Activated effector memory CD4-positive, alpha-beta T cell treated with Interleukin-2 at 50 U/mL for 16 hours (primary cell): ENCODE measurements around the gene PCDHGA6.
"Not testable (repeated sequence)": the region's sequence is repeated elsewhere in the genome, so short reads cannot be mapped to it uniquely, and the experiment has no call there.

Experiments used
- DNase-seq: peaks from one replicate; pipeline ENCODE4 v3.0.0-alpha.2; 2020

The PCDHGA6 gene

DNA sequence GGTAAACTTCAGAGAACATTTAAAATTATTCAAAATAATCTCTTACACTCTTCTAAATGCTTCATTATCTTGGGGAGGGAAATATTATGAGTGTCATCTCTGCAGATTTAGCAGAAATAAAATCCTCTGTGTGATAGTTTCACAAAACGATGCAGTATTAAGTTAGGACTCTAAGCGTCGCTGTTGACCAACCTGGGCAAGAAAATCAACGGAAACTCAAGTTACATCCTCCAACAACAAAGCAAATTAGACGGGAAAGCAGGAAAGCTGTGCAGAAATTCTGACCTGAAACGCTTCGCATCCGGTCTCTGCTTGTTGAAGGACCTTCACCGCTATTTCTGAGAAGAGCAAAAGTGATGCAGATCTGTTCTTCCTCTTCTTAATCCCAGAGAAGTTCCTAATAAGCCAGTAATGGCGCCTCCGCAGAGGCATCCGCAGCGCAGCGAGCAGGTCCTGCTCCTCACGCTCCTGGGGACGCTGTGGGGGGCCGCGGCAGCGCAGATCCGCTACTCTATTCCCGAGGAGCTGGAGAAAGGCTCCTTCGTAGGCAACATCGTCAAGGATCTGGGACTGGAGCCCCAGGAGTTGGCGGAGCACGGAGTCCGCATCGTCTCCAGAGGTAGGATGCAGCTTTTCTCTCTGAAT, at the start of gene PCDHGA6:
Gene PCDHGA6, plus strand, starts transcription at position 219 of the 645 bp plus-strand sequence. Its CDS starts 193 bp downstream, at position 412.
- DNase-seq = no peak

DNA sequence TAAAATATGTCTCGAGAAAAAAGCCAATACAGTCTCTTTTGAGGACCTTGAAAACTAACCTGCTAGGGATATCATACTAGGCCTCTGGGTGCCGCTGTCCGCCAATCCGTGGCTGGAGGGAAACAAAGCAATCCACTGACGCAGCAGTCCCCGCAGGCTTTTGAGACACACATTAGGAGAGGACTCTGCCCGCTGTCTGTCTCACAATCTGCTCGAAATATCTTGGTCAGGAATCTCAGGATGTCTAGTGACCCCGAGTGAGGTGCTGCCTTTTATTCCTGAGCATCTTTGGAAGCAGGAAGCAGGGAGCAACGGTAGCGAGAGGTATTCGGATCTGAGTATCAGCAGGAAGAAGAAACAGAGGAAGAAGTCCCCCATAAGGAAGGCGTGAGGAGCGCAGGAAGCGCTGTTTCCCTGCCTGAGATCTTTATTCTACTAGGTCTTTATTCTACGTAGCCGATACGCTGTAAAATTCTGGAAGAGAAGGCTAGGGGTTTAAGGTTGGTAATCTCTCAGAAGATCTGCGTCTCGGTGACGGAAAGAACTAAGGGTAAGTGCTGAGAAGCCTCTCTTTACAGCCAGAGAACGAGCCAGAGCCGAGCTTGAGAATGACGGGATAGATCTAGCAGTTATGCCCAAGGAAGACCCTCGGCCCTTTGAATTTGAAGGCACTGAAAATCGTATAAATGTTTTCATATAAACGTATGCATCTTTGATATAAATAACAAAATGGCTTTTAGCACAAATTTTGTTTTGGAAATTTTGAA, 47.4 kb upstream of the PCDHGA6 start:
- peak; percentile 64 for DNase-seq

DNA sequence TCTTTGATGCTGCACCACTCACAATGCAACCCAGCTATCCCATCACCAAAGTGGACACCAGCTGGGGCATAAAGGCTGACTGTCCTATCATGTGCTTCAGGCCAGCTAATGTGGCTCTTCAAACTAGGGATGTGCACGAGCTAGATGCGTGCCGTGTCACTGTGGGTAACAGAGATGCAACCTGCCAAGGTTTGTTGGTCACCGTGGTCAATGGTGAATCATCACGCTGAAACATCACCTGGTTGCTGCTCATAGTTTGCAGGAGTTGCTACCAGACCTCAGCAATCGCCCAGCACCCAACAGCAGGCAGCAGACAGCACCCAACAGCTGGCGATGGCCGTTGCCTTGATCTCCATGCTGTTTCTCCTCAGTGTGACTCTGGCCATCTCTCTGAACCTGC, 45.5 kb upstream of the PCDHGA6 start:
- no peak for DNase-seq

DNA sequence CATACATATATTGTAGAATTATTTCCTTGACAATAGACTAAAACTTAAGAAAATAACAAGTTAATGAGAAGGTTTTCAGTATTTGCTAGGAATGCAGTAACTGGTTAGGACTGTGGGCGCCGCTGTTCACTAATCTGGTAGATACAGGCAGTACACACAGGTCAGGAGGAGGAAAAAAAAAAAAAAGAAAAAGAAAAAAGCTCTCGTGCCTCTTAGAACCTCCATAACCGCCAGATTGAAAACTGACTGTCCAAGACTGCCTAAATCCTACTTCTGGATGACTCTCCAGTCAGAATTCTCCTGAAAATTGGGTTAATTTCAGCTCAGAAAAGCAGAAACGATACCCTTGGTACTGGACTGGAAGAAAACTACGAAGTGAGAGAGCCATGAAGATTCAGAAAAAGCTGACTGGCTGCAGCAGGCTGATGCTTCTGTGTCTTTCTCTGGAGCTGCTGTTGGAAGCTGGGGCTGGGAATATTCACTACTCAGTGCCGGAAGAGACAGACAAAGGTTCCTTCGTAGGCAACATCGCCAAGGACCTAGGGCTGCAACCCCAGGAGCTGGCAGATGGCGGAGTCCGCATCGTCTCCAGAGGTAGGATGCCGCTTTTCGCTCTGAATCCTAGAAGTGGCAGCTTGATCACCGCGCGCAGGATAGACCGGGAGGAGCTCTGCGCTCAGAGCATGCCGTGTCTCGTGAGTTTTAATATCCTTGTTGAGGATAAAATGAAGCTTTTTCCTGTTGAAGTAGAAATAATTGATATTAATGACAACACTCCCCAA, 43.2 kb upstream of the PCDHGA6 start, which contains the start of gene PCDHGA1:
Gene PCDHGA1, plus strand, starts transcription at position 216 of the 782 bp plus-strand sequence.
- DNase-seq = no peak

DNA sequence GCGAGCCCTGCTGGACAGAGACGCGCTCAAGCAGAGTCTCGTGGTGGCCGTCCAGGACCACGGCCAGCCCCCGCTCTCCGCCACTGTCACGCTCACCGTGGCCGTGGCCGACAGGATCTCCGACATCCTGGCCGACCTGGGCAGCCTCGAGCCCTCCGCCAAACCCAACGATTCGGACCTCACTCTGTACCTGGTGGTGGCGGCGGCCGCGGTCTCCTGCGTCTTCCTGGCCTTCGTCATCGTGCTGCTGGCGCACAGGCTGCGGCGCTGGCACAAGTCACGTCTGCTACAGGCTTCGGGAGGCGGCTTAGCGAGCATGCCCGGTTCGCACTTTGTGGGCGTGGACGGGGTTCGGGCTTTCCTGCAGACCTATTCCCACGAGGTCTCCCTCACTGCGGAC, 41.1 kb upstream of the PCDHGA6 start:
- not testable (repeated sequence) for DNase-seq

DNA sequence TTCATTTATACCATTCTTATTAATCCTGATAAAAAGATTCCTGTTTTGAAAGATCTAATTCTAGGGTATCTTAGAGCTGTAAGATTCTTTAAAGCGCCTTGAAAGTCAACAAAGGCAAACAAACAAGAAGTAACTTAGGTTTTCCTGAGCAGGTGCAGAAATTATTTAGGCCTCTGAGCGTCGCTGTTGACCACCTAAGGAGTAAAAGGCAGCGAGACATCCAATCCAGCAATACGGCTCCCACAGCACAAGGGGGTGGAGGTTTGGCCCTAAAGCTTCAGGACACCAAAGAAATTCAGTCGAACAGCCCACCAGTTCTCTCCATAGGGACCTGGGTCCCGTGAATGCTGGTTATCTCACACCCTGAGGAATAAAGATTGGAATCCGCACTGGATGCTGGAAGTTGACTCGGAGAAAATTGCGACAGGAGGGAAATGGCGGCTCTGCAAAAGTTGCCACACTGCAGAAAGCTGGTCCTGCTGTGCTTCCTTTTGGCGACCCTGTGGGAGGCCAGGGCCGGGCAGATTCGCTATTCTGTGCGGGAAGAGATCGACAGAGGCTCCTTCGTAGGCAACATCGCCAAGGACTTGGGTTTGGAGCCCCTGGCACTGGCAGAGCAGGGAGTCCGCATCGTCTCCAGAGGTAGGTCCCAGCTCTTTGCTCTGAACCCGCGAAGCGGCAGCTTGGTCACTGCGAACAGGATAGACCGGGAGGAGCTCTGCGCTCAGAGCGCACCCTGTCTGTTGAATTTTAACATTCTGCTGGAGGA, 35.0 kb upstream of the PCDHGA6 start, which contains the start of gene PCDHGA2:
Gene PCDHGA2, plus strand, starts transcription at position 223 of the 769 bp plus-strand sequence.
- DNase-seq = no peak

DNA sequence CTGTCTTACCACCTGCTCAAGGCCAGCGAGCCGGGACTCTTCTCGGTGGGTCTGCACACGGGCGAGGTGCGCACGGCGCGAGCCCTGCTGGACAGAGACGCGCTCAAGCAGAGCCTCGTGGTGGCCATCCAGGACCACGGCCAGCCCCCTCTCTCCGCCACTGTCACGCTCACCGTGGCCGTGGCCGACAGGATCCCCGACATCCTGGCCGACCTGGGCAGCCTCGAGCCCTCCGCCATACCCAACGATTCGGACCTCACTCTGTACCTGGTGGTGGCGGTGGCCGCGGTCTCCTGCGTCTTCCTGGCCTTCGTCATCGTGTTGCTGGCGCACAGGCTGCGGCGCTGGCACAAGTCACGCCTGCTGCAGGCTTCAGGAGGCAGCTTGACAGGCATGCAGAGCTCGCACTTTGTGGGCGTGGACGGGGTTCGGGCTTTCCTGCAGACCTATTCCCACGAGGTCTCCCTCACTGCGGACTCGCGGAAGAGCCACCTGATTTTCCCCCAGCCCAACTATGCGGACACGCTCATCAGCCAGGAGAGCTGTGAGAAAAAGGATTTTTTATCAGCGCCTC, 32.8 kb upstream of the PCDHGA6 start:
- not testable (repeated sequence) for DNase-seq

DNA sequence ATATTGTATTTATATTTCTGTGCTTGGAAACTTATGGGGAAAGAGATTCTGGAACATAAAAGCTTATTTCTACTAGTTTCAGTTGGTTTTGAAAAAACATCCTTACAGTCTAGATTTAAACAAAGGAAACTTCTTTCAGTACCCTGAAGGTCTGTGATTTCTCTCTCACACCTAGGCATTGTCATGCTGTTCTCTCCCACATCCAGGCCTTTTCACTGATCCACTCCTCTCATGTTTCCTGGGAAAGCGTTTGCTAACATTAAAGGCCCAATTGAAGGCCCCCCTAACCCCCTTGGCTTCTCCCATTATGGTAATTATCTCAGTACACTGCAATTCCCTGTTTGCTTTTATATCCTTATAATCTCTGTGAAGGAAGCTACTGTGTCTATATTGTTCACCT, 30.9 kb upstream of the PCDHGA6 start:
- DNase-seq = no peak

DNA sequence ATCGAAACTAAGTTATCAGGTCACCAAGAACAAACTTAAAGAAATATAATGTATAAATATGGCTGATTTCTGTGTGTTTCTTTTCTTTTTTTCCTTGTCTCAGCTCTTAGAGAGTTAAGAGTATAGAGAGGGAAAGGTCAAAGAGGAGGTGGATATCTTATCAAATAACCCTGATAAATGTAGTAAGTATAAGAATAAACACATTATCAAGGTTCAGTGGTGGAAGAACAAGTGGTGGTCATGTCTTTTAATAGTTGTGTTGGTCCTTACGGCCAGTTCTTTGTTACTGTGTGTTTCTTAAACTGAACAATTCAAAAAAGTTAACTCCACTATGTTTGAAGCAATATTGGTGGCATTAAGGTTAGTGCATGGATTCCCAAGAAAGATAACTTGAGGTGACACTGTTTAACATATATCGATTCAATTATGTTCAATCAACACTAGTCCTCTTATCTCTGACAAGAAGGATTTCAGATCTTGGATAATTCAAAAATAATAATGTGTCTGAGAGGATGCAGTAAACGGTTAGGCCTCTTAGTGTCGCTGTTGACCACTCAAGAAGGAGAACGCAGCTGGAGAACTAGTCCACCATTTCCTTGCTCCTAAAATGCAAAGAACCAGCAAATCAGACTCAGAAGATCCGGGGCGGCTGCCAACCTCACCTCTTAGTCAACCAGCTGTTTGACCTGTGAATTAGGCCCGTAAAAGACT, 30.3 kb upstream of the PCDHGA6 start, which contains the start of gene PCDHGA3:
Gene PCDHGA3, plus strand, starts transcription at position 588 of the 711 bp plus-strand sequence. CDS start 205 bp downstream, outside the sequence.
- no peak for DNase-seq

DNA sequence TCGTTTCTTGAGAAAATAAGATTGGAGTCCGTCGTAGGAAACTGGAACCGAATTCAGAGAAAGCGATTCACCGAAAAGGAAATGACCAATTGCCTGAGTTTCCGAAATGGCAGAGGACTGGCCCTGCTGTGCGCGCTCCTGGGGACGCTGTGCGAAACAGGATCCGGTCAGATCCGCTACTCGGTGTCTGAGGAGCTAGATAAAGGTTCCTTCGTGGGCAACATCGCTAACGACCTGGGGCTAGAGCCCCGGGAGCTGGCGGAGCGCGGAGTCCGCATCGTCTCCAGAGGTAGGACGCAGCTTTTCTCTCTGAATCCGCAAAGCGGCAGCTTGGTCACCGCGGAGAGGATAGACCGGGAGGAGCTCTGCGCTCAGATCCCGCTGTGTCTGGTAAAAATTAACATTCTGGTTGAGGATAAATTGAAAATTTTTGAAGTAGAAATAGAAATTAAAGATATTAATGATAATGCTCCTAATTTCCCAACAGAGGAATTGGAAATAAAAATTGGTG, 29.7 kb upstream of the PCDHGA6 start:
- DNase-seq = no peak

DNA sequence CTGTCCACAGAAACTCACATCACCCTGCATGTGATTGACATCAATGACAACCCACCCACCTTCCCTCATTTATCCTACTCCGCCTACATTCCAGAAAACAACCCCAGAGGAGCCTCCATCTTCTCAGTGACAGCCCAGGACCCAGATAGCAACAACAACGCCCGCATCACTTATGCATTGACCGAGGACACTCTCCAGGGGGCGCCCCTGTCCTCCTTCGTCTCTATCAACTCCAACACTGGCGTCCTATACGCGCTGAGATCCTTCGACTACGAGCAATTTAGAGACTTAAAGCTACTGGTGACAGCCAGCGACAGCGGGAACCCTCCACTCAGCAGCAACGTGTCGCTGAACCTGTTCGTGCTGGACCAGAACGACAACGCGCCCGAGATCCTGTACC, 28.4 kb upstream of the PCDHGA6 start:
- DNase-seq = no peak

DNA sequence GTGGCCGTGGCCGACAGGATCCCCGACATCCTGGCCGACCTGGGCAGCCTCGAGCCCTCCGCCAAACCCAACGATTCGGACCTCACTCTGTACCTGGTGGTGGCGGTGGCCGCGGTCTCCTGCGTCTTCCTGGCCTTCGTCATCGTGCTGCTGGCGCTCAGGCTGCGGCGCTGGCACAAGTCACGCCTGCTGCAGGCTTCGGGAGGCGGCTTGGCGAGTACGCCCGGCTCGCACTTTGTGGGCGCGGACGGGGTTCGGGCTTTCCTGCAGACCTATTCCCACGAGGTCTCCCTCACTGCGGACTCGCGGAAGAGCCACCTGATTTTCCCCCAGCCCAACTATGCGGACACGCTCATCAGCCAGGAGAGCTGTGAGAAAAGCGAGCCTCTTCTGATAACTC, 27.7 kb upstream of the PCDHGA6 start:
- DNase-seq = not testable (repeated sequence)

DNA sequence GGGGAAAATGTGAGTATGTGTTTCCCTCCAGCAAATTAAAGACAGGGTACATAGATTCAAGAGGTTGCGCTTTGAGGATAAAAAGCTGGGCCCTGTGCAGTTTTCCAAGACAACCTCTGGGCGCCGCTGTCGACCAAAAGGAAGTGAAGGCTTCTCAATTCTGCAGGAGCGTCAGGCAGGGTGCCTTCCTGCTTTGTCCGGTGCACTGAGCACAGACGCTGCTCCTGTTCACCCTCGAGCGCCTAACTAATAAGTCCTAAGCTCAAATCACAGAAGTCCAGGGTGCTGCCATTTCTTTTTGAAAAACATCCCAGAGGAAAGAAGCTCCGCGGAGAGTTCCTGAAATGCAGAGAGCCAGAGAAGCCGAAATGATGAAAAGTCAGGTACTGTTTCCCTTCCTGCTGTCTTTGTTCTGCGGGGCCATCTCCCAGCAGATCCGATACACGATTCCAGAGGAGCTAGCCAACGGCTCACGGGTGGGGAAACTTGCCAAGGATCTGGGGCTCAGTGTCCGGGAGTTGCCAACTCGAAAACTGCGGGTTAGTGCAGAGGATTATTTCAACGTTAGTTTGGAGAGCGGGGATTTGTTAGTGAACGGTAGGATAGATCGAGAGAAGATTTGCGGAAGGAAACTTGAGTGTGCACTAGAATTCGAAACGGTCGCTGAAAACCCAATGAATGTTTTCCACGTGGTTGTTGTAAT, 23.6 kb upstream of the PCDHGA6 start, which contains the start of gene PCDHGB1:
Gene PCDHGB1, plus strand, starts transcription at position 183 of the 703 bp plus-strand sequence. Its CDS starts 162 bp downstream, at position 345.
- DNase-seq = peak; percentile 7

DNA sequence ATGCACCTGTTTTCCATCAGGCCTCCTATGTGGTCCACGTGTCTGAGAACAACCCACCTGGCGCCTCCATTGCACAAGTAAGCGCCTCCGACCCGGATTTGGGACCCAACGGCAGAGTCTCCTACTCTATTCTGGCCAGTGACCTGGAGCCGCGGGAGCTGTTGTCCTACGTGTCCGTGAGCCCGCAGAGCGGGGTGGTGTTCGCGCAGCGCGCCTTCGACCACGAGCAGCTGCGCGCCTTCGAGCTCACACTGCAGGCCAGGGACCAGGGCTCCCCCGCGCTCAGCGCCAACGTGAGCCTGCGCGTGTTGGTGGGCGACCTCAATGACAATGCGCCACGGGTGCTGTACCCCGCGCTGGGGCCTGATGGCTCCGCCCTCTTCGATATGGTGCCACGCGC, 22.1 kb upstream of the PCDHGA6 start:
- no peak for DNase-seq

DNA sequence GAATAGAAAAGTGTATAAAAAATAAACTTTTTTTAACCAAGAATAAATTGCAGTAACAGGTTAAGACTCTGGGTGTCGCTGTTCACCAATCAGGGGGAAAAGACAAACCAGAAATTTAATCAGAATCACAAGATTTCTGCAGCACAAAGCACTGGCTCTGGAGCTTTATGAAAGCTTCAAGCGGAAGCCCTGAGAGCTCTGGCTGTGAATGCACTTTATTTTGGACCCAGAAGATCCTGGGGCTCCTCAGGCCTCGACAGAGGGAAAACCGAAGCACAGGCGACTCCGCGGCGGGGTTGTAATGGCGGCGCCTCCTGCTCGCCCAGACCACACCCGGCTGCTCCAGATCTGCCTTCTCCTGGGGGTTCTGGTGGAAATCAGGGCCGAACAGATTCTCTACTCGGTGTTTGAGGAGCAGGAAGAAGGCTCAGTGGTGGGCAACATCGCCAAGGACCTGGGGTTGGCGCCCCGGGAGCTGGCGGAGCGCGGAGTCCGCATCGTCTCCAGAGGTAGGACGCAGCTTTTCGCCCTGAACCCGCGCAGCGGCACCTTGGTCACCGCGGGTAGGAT, 18.7 kb upstream of the PCDHGA6 start, which contains the start of gene PCDHGA4:
Gene PCDHGA4, plus strand, starts transcription at position 122 of the 570 bp plus-strand sequence. Its CDS starts 87 bp downstream, at position 209.
- no peak for DNase-seq

DNA sequence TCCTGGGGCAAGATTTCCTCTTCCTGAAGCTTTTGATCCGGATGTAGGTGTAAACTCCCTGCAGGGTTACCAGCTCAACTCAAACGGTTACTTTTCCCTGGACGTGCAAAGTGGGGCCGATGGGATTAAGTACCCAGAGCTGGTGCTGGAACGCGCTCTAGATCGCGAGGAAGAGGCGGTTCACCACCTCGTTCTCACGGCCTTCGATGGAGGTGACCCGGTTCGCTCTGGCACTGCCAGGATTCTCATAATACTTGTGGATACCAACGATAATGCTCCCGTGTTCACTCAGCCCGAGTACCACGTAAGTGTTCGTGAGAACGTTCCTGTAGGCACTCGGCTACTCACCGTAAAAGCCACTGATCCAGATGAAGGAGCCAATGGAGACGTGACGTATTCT, 18.1 kb upstream of the PCDHGA6 start:
- no peak for DNase-seq

DNA sequence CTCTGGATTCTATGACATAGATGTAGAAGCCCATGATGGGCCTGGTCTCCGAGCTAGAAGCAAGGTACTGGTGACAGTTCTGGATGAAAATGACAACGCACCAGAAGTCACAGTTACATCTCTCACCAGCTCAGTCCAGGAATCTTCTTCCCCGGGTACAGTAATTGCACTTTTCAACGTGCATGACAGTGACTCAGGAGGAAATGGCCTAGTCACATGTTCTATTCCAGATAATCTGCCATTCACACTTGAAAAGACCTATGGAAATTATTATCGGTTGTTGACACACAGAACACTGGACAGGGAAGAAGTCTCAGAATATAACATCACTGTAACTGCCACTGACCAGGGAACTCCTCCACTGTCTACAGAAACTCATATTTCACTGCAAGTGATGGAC, 17.6 kb upstream of the PCDHGA6 start:
- DNase-seq = no peak

DNA sequence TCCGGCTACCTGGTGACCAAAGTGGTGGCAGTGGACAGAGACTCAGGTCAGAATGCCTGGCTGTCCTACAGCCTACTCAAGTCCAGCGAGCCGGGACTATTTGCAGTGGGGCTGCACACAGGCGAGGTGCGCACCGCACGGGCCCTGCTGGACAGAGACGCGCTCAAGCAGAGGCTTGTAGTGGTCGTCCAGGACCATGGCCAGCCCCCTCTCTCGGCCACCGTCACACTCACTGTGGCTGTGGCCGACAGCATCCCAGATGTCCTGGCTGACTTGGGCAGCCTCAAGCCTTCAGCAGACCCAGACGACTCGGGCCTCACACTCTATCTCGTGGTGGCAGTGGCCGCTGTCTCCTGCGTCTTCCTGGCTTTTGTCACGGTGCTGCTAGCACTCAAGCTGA, 16.7 kb upstream of the PCDHGA6 start:
- no peak for DNase-seq

DNA sequence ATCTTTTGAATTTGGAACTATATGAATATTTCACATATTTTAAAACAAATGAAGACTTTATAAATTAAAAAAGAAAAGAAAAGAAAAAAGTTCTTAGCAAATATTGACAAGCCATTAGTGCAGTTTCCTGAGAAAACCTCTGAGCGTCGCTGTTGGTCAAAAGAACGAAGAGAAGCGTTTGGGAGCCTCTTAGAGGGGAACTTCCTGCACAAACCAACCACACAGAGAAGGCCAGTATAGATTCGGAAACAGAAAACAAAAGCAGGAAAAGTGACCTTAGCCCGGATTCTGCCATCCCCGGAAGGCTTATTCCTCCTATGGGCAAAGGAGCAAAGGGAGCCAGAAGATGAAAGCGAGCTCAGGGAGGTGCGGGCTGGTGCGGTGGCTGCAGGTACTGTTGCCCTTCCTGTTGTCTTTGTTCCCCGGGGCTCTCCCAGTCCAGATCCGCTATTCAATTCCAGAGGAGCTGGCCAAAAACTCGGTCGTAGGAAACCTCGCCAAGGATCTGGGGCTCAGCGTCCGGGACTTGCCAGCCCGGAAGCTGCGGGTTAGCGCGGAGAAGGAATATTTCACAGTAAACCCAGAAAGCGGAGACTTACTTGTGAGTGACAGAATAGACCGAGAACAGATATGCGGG, 13.8 kb upstream of the PCDHGA6 start, which contains the start of gene PCDHGB2:
Gene PCDHGB2, plus strand, starts transcription at position 205 of the 637 bp plus-strand sequence. Its CDS starts 142 bp downstream, at position 347.
- DNase-seq = no peak
